ENCODE data around the gene DNAJC15.

The DNAJC15 gene

GRCh38 chr13:43129511-43130110 lies 106.2 kb downstream of the DNAJC15 start:
- DNase-seq: no peak

DNA sequence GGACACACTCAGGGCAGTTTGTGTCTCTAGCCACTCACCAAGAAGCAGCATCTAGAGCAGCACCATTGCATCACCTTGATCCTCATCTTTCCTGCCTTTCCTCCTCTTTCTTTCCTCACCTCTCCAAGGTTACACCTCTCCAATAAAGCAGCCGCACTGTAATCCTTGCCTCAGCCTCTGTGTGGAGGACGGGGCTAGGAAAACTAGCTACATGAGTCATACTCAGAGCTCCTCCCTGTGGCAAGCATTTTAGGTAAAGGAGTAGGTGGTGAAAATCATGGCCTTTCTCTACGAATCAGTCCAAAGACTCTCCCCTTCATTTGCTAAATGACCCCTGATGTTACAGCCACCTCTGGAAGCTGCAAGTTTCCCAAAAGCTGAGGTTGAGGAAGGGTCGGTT lies 108.9 kb downstream of the DNAJC15 start:
- no peak for DNase-seq

DNA sequence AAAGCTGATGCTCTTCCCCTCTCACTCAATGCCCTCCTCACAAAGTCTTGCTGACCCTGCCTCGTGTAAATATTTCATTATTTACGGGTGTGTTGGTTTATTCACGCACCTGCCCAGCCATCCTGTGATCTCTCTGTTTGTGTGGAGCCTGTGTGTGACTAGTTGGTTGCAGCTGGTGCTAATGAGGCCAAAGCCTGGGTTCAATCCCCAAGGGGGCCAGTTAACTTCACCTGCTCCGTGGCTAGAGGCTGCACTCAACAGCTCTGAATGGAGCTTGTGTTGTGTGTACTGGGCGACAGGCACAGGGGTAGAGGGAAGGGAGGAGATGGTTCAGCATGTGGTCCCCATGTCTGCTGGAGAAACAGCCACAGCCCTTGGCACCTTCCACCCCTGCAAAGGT lies 109.5 kb downstream of the DNAJC15 start:
- no peak for DNase-seq

- DNase-seq: no peak
These were observed 110.4 kb downstream of the DNAJC15 start for GRCh38 chr13:43133792-43134191.

GRCh38 chr13:43134868-43135267 lies 111.5 kb downstream of the DNAJC15 start:
- no peak for DNase-seq

- no peak for DNase-seq
These were observed 112.1 kb downstream of the DNAJC15 start for GRCh38 chr13:43135516-43135915.

GRCh38 chr13:43136920-43137575 lies 113.7 kb downstream of the DNAJC15 start:
- no peak for DNase-seq

GRCh38 chr13:43139211-43139610 lies 115.8 kb downstream of the DNAJC15 start:
- DNase-seq: no peak

GRCh38 chr13:43139921-43140320 lies 116.5 kb downstream of the DNAJC15 start:
- DNase-seq: no peak

DNA sequence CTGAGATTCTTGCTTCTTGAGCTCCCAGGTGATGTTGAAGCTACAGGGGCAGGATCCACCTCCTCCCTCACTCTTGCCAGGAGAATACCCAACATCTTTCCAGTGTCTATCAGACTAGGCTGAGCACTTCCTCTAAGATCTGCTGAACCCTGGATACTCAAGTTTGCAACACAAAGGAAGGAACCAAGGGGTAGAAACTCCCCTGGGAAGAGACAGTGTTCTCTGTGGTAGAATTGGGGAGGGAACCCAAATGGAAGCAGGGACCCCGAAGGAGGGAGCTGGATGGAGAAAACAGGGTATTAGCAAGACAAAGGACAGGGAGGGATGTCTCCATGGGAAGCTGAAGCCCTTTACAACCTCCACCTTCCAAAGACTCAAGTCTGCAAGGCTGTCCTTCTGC lies 117.6 kb downstream of the DNAJC15 start:
- DNase-seq: no peak

- no peak for DNase-seq
These were observed 118.3 kb downstream of the DNAJC15 start for GRCh38 chr13:43141685-43142084.

DNA sequence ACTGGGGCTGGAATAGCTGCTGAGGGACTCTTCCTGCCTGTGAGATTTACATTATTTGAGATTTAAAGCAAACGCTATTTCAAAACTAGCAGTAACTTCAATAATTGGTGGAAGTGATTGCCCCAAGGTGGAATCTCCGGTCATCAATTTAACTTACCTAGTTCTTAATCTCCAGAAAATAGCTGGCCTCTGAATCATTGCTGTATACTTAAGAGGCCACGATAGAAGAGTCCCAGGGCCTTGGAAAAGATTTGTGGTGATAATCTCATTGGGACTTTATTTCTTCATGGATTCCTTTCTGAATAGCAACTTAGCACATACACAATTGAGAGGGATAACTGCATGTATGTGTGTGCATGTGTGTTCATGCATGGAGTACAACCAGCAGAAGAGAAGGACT lies 120.2 kb downstream of the DNAJC15 start:
- DNase-seq: no peak

GRCh38 chr13:43145534-43146196 lies 122.3 kb downstream of the DNAJC15 start:
- DNase-seq: no peak

DNA sequence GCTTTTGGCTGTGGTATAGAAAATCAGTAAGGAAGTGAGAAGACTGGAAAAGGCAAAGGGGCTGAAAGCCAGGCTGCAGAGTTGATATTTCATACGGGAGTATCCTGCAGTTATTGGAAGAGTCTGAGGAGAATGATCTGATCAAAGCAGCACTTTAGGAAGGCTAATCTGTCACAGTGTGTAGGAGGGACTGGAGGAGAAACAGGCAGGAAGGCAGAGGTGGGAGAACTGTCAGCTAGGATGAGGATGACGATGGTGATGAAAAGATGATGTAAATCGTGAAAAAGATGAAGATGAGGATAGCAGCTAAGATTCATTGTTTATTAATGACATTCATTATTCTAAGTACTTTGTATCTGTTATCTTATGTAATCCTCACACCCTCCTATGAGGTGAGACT lies 123.0 kb downstream of the DNAJC15 start:
- no peak for DNase-seq

DNA sequence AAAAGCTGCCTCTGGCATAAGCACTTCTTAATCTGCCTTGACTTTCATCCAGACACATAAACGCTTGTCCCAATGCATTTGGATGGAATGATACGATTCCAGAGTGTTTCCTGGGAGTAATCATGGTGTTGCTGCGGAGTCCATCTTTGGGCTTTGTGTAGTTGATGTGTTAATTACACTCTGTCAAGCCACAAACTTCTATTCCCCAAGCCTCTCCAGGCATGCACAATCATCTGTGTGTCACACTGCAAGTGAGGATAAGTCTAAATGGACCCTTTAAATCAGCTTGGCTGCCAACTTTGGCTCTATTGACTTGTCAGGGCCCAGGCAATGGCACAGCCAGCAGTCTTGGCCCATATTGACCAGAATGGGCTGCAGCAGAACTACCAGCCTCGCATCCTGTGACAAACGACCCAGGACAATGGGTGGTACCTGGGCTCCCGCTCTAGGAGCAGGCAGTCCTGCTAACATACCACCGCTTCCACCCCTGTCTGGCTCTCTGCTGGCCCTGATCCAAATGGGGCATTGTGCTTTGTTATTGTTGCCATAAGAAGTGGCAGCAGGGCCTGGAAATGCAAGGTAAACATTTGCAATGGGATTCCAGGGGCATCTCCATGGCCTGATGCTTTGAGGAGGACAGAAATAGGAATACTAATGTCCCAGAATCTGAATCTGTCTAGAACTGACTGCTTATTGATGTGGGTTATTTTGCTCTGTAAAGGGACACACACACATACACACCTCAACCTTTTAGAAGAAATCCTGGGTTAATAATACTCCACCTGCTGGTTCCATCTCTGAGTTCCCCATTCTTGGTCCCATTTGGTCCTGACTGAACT lies 127.2 kb downstream of the DNAJC15 start:
- DNase-seq: no peak

DNA sequence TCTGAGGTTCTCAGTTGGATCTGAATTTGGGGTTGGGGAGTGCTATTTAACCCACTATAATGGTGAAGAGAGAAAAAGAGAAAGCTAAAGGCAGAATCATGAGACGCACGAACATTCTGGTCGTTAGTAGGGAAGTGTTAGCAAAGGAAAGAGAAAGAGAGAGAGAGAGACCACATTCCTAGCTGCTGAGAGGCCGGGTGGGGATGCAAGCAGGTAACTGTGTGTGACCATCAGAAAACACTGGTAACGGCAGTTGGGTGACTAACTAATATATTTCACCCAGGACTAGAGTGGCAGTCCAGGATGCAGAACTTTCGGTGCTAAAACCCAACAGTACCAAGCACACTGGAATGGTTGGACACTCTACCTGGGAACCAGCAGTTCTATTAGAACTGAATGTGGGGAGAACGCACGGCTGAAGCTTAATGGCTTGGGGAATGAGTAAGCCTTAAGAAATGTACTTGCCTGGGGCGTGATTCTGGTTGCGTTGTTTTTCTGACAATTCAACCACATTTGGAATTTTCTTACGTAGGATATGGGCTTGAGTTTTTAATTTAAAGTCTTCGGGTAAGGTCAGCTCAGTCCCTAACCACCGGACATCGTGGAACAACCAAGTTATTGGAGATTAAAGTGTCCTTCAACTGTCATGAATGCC lies 130.2 kb downstream of the DNAJC15 start:
- no peak for DNase-seq

DNA sequence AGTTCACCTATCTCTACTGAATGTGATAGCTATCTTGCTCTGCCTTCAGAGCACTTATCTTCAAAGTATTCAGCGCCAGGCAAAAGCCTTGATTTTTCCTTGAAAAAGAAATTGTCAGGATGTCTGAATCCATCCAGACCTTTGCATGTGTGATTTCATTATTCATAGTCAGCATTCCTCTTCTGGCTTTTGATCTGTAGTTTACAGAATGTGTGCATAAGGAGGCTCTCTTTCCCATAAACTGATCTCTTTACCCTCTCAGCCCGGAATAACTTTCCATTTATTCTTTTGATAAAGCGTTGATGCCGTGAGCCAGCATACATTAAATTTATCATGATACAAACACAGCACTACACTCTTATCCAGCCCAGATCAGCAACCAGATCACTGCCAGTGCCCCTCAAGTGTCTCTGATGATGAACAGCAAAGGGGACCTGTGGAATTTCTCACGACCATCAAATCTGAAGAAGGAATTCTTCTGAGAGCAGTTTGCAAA lies 130.8 kb downstream of the DNAJC15 start:
- no peak for DNase-seq

DNA sequence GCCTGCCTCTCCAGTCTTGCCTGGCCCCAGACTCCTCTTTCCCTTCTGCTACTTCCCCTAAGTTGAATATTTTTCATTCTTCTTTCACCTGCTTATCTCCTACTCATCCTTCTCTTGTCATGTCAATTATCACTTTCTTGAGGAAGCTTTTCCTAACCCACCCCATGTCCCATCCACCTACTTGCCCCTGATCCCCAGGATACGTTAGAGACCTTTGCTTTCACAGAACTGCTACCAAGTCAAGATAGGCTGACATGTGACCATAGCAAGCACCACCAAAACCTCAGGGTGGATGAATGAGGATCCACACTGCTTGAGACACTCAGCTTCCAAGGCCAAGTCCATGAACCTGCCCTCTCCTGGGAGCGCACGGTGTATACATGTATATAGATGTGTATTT lies 131.5 kb downstream of the DNAJC15 start:
- no peak for DNase-seq

DNA sequence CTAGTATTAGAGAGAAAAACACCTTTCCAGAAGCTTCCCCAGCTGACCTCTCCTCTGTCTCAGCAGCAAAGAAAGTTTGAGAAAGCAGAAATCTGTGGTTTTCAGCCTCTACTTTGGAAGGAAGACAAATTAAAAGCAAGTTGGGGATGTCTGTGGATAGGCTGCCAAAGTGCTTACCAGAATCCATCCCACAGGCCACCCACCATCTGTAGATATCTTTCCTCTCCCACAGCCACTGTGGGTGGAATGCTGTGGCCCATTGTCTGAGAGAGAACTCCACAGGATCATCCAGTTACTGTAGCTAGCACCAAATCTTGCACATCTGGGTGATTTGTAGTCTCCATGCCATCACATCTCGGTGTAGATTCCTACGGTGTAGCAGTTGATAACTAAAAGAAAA lies 133.5 kb downstream of the DNAJC15 start:
- DNase-seq: no peak

DNA sequence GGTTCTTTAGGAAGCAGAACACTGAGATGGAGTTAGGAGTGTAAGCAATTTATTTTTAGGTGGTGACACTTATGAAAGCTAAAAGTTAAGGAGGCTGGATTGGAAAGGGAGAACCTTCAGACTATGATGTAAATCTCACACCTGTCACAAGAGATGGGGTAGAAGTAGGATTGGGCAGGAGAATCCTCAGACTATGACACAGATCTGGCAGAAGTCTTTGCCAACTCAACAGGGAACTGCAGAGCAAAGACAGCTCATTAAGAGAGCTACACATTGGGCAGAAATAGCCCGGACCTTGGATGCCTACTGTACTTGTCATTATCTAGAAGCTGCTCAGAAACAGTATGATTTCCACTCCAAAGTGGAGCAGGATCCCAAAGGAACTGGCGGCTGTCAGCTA lies 134.4 kb downstream of the DNAJC15 start:
- DNase-seq: no peak

DNA sequence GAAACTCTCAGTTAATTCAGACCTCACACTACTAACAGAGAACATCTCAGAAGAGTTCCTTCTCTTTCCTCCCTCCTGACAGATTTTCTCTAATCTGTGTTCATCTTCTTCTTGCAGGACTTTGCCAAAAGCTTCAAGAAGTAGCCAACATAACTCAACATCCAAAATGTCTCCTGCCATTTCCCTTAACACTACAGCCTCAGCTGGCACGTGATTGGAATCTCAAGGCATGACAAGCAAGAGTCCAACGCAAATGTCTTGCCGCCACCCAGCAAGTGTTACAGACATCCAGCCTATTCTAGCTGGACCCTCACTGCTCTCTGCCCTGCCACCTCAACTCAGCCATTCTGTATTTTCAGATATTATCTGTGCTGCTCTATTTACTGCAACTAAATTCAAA lies 135.1 kb downstream of the DNAJC15 start:
- no peak for DNase-seq

GRCh38 chr13:43159026-43159461 lies 135.7 kb downstream of the DNAJC15 start:
- no peak for DNase-seq

Measured in activated effector memory CD4-positive, alpha-beta T cell treated with Interleukin-2 at 50 U/mL for 16 hours (primary cell).